Right lobe of liver (tissue), 6 donors: ENCODE measurements around the gene TOR4A. TPM values are rescaled to one million over a fixed set of nuclear protein-coding genes. Genes with fewer than 3 reads are reported as not detected.
"Not testable (repeated sequence)": the region's sequence is repeated elsewhere in the genome, so short reads cannot be mapped to it uniquely, and the experiment has no call there.

Source experiments
- ATAC-seq, 4 donors: fragments of 200-7000 bp; cut with Tn5 transposase; one replicate each; pipeline ENCODE4 v1.9.1; 2020; ENCODE audit warnings: mild to moderate bottlenecking in 4 of 4, moderate library complexity in 4 of 4
- DNase-seq, 3 donors: peaks; one replicate each; pipeline ENCODE4 v3.0.0-alpha.2; 2020
- H3K27ac ChIP-seq, 3 donors: fragments of 200-600 bp; one replicate each; pipeline ENCODE4 v1.8.0; 2022
- H3K27me3 ChIP-seq, 2 donors: fragments of 200-600 bp; one replicate each; pipeline ENCODE4 v1.8.0; 2022
- H3K36me3 ChIP-seq, 4 donors: fragments of 200-600 bp; sonication (generic) in 1 of 4; one replicate each; pipeline versions ENCODE4 v1.5.1 to v1.8.0; 2017 to 2022; ENCODE audit warnings: control low read depth in 1 of 4
- H3K4me1 ChIP-seq, 4 donors: fragments of 200-600 bp; sonication (generic) in 1 of 4; one replicate each; pipeline versions ENCODE4 v1.5.1 to v1.8.0; 2017 to 2022; ENCODE audit warnings: control low read depth in 1 of 4
- H3K4me3 ChIP-seq, 3 donors: fragments of 200-600 bp; one replicate each; pipeline ENCODE4 v1.8.0; 2022
- H3K9me3 ChIP-seq, 4 donors: fragments of 200-600 bp; sonication (generic) in 1 of 4; one replicate each; pipeline versions ENCODE4 v1.5.1 to v1.8.0; 2017 to 2022; ENCODE audit warnings: control low read depth in 1 of 4
- POLR2A ChIP-seq: fragments of 450-650 bp; IDR thresholded peaks from one replicate; pipeline ENCODE4 v1.6.1; 2017; ENCODE audit warnings: antibody characterized with exemption, mild to moderate bottlenecking
- WGBS: methylation state at CpG from one replicate; pipeline ENCODE4 v1.1.6; 2018; ENCODE audit warnings: low coverage, low lambda C conversion rate; ENCODE audit not compliant: insufficient coverage; ENCODE audit errors: missing lambda C conversion rate; 5-methylcytosine and 5-hydroxymethylcytosine counted together
- intact Hi-C, 2 donors: fragments of 100-400 bp; cut with DNase I; formaldehyde crosslinking; loops; one replicate each; pipeline versions ENCODE4 v1.11.2 to v1.14.1; 2022
- total RNA-seq, 6 experiments: library from RNA; depleted of rRNA in 2 of 6; stranded (reverse); fragments of >200 nt in 2 of 6; fragmentation: NEBNext Ultra II Directional in 3 of 6; extraction: Animal tissue kit (Norgen Biotek cat#: 25700) in 3 of 6; gene quantifications; one replicate each; pipeline versions ENCODE4 v1.1.0 to v1.2.4, GENCODE V29; 2016 to 2023
- TF ChIP-seq, protein P1 (sequence below), 4 donors: fragments of 200-600 bp in 3 of 4; fragments of 450-650 bp in 1 of 4; IDR thresholded peaks; one replicate each; pipeline versions ENCODE4 v1.5.1 to v1.8.0; 2016 to 2022; ENCODE audit warnings: antibody characterized with exemption in 4 of 4, mild to moderate bottlenecking in 2 of 4
- donor health status: DM: no; HTN: yes; CAD: no.
- donor health status: DM: no; HTN: no; CAD: no.
- donor health status: DM: no; HTN: no; CAD: no.
- donor health status: DM: no; HTN: yes; CAD: no.
- donor health status: DM: no; HTN: yes; CAD: no.

TOR4A gene
- total RNA-seq, 6 experiments from 2014 or later: 2.2 to 4.9 (median 3.7) TPM

DNA sequence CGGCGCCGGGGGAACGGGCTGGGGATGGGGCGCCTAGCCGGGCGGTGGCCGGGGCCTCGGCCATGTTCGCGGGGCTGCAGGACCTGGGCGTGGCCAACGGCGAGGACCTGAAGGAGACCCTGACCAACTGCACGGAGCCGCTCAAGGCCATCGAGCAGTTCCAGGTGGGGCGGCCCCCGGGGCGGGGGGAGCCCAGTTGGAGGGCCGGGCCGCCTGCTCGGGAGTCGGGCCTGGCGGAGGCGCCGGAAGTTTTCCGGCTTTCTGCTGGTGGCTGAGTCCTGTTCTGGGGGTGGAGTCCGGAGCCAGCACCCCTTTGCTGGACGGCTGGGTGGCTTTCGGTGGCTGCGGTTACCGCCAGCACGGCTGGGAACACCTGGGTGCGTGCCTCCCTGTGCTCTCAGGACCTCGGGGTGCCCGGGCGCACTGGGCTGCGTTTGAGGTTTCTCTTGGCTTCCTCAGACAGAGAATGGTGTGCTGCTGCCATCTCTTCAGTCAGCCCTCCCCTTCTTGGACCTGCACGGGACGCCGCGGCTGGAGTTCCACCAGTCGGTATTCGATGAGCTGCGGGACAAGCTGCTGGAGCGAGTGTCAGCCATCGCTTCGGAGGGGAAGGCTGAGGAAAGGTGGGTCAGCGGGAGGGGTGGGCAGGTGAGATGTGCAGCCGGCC, 21.9 kb upstream of the TOR4A start:
- WGBS: 3% methylated on average over 12 of the region's 51 CpGs
- TF ChIP-seq, protein P1, sequence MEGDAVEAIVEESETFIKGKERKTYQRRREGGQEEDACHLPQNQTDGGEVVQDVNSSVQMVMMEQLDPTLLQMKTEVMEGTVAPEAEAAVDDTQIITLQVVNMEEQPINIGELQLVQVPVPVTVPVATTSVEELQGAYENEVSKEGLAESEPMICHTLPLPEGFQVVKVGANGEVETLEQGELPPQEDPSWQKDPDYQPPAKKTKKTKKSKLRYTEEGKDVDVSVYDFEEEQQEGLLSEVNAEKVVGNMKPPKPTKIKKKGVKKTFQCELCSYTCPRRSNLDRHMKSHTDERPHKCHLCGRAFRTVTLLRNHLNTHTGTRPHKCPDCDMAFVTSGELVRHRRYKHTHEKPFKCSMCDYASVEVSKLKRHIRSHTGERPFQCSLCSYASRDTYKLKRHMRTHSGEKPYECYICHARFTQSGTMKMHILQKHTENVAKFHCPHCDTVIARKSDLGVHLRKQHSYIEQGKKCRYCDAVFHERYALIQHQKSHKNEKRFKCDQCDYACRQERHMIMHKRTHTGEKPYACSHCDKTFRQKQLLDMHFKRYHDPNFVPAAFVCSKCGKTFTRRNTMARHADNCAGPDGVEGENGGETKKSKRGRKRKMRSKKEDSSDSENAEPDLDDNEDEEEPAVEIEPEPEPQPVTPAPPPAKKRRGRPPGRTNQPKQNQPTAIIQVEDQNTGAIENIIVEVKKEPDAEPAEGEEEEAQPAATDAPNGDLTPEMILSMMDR (IDR thresholded peaks at IDR 0.05): no peak
- no peak for TF ChIP-seq POLR2A
- Histone ChIP-seq H3K9me3 (no peaks in the 10 kb centered on the region), H3K36me3 (peaks cover 0 to 19% (median 0%) of the 10 kb centered on the region in 4 donors), H3K27me3 (no peaks in the 10 kb centered on the region), H3K27ac (peak overlapping the region; percentile 36 to 70 (median 54)), H3K4me1 (peaks cover 0 to 16% (median 3%) of the 10 kb centered on the region in 4 donors), H3K4me3 (peak overlapping the region; percentile 97 to 100 (median 98))
- DNase-seq: peak in 1 of 3 donors; percentile 73
- ATAC-seq: peak in 3 of 4 donors; percentile 8 to 20 (median 14)
- intact Hi-C loops: no loop called here

DNA sequence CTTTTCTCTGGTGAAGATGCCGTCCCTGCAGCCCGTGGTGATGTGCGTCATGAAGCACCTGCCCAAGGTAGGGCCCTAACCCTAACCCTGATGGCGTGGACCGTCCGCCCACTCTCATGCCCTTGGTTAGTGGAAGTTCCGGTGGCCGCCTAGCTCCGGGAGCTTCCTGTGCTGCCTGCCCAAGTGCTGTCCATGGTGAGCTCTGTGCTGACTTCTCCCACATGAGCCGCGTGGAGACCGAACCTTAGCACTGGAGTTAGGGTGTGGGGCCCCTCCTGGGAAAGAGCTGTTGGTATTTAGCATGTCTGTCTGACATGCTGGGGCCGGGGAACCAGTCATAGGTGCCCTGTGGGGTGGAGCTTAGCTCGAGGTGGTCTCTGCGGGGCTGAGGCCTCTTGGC, 21.2 kb upstream of the TOR4A start:
- ATAC-seq (no peak), DNase-seq (no peak)
- intact Hi-C loops: no loop called here
- peaks cover 0 to 16% (median 3%) of the 10 kb centered on the region in 4 donors for H3K4me1 ChIP-seq
- H3K27me3 ChIP-seq: no peaks in the 10 kb centered on the region
- H3K27ac ChIP-seq: no peak overlapping the region
- H3K4me3 ChIP-seq: peak overlapping the region in 2 of 3 donors; percentile 97 to 100
- no peak for TF ChIP-seq POLR2A
- TF ChIP-seq, protein P1 (IDR thresholded peaks at IDR 0.05): no peak
- 79% methylated on average over 7 of the region's 15 CpGs for WGBS
- H3K9me3 ChIP-seq: no peaks in the 10 kb centered on the region
- H3K36me3 ChIP-seq: peaks cover 0 to 19% (median 0%) of the 10 kb centered on the region in 4 donors

DNA sequence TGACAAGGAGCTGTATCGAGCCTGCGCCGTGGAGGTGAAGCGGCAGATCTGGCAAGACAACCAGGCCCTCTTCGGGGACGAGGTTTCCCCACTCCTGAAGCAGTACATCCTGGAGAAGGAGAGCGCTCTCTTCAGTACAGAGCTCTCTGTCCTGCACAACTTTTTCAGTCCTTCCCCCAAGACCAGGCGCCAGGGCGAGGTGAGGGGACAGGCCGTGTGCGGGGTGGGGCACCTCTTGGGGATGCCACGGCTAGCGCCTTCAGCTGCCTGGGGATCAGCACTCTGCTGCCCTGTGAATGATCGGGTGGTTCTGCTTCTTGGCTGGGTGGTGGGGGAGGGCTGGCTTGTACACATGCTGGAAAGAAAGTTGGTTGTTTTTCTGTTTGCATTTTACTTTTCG, 20.7 kb upstream of the TOR4A start:
- DNase-seq: no peak
- H3K4me3 ChIP-seq: no peak overlapping the region
- intact Hi-C loops: no loop called here

DNA sequence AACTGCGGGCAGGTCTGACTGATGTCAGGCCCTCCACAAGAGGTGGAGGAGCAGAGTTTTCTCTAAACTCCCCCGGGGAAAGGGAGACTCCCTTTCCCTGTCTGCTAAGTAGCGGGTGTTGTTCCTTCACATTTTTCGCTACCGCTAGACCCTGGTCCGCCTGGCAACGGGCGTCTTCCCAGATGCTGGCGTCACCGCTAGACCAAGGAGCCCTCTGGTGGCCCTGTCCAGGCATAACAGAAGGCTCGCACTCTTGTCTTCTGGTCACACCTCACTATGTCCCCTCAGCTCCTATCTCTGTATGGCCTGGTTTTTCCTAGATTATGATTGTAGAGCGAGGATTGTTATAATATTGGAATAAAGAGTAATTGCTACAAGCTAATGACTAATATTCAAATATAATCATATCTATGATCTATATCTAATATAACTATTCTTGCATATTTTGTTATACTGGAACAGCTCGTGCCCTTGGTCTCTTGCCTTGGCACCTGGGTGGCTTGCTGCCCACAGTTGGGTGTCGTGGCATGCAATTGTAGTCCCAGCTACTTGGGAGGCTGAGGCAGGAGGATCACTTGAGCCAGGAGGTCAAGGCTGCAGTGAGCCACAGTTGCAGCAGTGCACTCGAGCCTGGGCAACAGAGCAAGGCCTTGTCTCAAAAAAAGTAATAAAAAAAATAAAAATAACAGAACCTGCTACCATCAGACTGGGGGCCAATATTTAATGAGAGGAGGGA, 15.2 kb upstream of the TOR4A start:
- H3K4me1 ChIP-seq, intact Hi-C loops, H3K27ac ChIP-seq, H3K9me3 ChIP-seq, ATAC-seq, H3K4me3 ChIP-seq, H3K27me3 ChIP-seq: not testable (repeated sequence)
- peak in 2 of 3 donors; percentile 31 to 38 for DNase-seq
- H3K36me3 ChIP-seq: peaks cover 0 to 27% (median 2%) of the 10 kb centered on the region in 4 donors
- 41% methylated on average over 15 of the region's 15 CpGs for WGBS
- TF ChIP-seq, protein P1 (IDR thresholded peaks at IDR 0.05): peak; percentile 33 to 49 (median 44)

More for the DNA sequence above, 20.7 kb upstream of the TOR4A start:
- Histone ChIP-seq H3K27me3 (no peaks in the 10 kb centered on the region), H3K9me3 (no peaks in the 10 kb centered on the region), H3K36me3 (peaks cover 0 to 19% (median 0%) of the 10 kb centered on the region in 4 donors), H3K27ac (no peak overlapping the region), H3K4me1 (peaks cover 0 to 16% (median 3%) of the 10 kb centered on the region in 4 donors)
- 78% methylated on average over 4 of the region's 15 CpGs for WGBS
- no peak for TF ChIP-seq POLR2A
- TF ChIP-seq, protein P1 (IDR thresholded peaks at IDR 0.05): no peak
- no peak for ATAC-seq
